ENCODE data around the gene RAMACL. TPM values are rescaled to one million over a fixed set of nuclear protein-coding genes. Genes with fewer than 3 reads are reported as not detected.

The RAMACL gene
- total RNA-seq, 1 experiment from 2014 or later: 0.15 TPM

DNA sequence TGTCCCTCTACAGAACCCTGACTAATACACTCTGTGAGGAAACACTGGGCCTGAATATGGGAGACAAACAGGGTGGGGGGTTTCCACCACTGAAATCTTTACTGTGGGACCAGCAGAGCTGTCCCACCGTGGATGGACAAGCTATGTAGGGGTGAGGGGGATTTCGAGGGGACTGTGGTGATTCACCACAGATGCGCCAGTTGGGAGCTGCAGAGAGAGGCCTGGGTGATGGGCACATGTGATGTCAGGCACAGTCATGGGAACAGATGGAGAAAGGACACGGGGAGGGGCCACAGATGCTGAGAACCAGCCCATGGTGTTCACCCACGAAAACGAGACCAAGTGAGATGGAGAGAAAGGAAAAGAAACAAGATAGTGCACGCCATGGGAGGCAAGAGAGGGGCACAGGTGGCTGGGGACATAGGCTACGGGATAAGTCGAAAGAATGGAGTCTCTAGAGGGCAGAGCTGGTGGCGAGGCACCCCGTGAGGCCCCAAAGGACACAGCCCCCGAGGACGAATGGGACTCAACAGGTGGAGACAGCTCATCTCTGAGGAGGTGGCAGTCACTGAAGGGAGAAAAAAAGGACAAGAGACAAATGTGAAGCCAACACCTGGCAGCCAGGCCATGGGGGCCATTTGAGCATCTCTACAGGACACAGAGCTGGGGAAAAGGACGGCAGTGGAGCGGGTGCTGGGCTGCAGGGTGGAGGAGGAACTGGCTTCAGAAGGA lies 10.5 kb upstream of the RAMACL start:
- BruUV-seq (replicated peaks): no TSS peak
- Histone ChIP-seq H3K9me3 (ENCODE audit: control insufficient read depth in 1 of 2, insufficient read depth in 1 of 2, low read depth in 1 of 2, low read length in 2 of 2) (no peaks in the 10 kb centered on the region), H3K36me3 (ENCODE audit: control insufficient read depth in 1 of 2, insufficient read depth in 2 of 2, low read length in 2 of 2) (no peaks in the 10 kb centered on the region), H3K27ac (ENCODE audit: low read depth, low read length) (no peak overlapping the region), H3K79me2 (ENCODE audit: insufficient read depth, low read length) (no peaks in the 10 kb centered on the region), H3K9me2 (ENCODE audit: insufficient read depth) (no peaks in the 10 kb centered on the region), H3K4me1 (ENCODE audit: control insufficient read depth in 1 of 2, insufficient read depth in 2 of 2, low read length in 2 of 2) (no peaks in the 10 kb centered on the region), H3K4me3 (replicated peaks in 1 of 2; ENCODE audit: low read depth in 1 of 2, low read length in 2 of 2) (no peak overlapping the region), H3K9ac (ENCODE audit: low read length) (no peak overlapping the region), H4K20me1 (ENCODE audit: insufficient read depth) (no peaks in the 10 kb centered on the region), H3K27me3 (ENCODE audit: insufficient read depth, low read length) (no peaks in the 10 kb centered on the region), H2AFZ (ENCODE audit: low read depth, low read length, poor library complexity, severe bottlenecking) (no peak overlapping the region), H3K4me2 (ENCODE audit: low read length) (no peak overlapping the region)
- intact Hi-C loops (cut with micrococcal nuclease): no loop called here
- RAD21 ChIA-PET (ENCODE audit: low non-redundant PET in 1 of 2, low total read pairs in 2 of 2, uncharacterized antibody in 2 of 2, unreplicated experiment in 2 of 2): no interaction called here
- DNase-seq (ENCODE audit: low read depth, low spot score) (no peak), ATAC-seq (no peak)
- TF ChIP-seq ELF1 (IDR thresholded peaks at IDR 0.05; ENCODE audit: borderline replicate concordance, low read depth) (no peak), POLR2A (IDR thresholded peaks at IDR 0.05; ENCODE audit: borderline replicate concordance, extremely low read depth, insufficient read depth, insufficient read length) (no peak), FOSL1 (IDR thresholded peaks at IDR 0.05; ENCODE audit: low read depth) (no peak), SRF (IDR thresholded peaks at IDR 0.05; ENCODE audit: low read depth) (no peak), YY1 (IDR thresholded peaks at IDR 0.05; ENCODE audit: extremely low read depth, insufficient replicate concordance, low read depth, low read length) (no peak), EZH2 (IDR thresholded peaks at IDR 0.05) (no peak), SP1 (IDR thresholded peaks at IDR 0.05; ENCODE audit: low read depth) (no peak), CEBPB (IDR thresholded peaks at IDR 0.05; ENCODE audit: low read depth) (no peak), CBX3 (IDR thresholded peaks at IDR 0.05; ENCODE audit: low read depth) (no peak), EZH2phosphoT487 (IDR thresholded peaks at IDR 0.05; ENCODE audit: borderline replicate concordance) (no peak), TCF7L2 (IDR thresholded peaks at IDR 0.05; ENCODE audit: borderline replicate concordance, extremely low read depth, insufficient read depth, insufficient read length) (no peak)
- TF ChIP-seq, protein P1, sequence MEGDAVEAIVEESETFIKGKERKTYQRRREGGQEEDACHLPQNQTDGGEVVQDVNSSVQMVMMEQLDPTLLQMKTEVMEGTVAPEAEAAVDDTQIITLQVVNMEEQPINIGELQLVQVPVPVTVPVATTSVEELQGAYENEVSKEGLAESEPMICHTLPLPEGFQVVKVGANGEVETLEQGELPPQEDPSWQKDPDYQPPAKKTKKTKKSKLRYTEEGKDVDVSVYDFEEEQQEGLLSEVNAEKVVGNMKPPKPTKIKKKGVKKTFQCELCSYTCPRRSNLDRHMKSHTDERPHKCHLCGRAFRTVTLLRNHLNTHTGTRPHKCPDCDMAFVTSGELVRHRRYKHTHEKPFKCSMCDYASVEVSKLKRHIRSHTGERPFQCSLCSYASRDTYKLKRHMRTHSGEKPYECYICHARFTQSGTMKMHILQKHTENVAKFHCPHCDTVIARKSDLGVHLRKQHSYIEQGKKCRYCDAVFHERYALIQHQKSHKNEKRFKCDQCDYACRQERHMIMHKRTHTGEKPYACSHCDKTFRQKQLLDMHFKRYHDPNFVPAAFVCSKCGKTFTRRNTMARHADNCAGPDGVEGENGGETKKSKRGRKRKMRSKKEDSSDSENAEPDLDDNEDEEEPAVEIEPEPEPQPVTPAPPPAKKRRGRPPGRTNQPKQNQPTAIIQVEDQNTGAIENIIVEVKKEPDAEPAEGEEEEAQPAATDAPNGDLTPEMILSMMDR (IDR thresholded peaks at IDR 0.05 in 2 of 3, conservative IDR thresholded peaks at IDR 0.05 in 1 of 3; ENCODE audit: borderline replicate concordance in 1 of 3, insufficient read depth in 1 of 3, low read depth in 2 of 3, low read length in 2 of 3): no peak
- POLR2A ChIA-PET: no interaction called here
- CTCF ChIA-PET: no interaction called here

Measured in HCT116 (cell line).